Mammary epithelial cell (primary cell): ENCODE data around the gene METRNL.

ENCODE experiments used
- CTCF ChIP-seq, 2 donors: IDR thresholded peaks in 1 of 2; conservative IDR thresholded peaks in 1 of 2; 2 replicates each; pipeline ENCODE4 v1.5.1; 2011 to 2012; ENCODE audit warnings: inconsistent platforms in 2 of 2, low read length in 2 of 2, mild to moderate bottlenecking in 2 of 2, control low read depth in 1 of 2, low read depth in 1 of 2; ENCODE audit not compliant: insufficient read depth in 1 of 2; ENCODE audit errors: extremely low read depth in 1 of 2
- EZH2 ChIP-seq: IDR thresholded peaks from 2 replicates; pipeline ENCODE4 v1.6.1; 2012; ENCODE audit warnings: low read length, inconsistent platforms, borderline replicate concordance

- no peak for TF ChIP-seq CTCF (conservative IDR thresholded peaks at IDR 0.05 in 1 of 2, IDR thresholded peaks at IDR 0.05 in 1 of 2; ENCODE audit: extremely low read depth in 1 of 2, insufficient read depth in 1 of 2, low read depth in 1 of 2, low read length in 2 of 2)
- TF ChIP-seq EZH2: no peak
These were observed 26.7 kb downstream of the METRNL start for GRCh38 chr17:83106056-83106588.
